GM19193 (cell line): ENCODE data around the gene RBMY1D.
"Not testable (repeated sequence)": the region's sequence is repeated elsewhere in the genome, so short reads cannot be mapped to it uniquely, and the experiment has no call there.

Experiments
- POLR2A ChIP-seq: IDR thresholded peaks from 4 replicates; pipeline ENCODE4 v1.6.1; 2011; ENCODE audit not compliant: insufficient read depth, insufficient read length; ENCODE audit errors: extremely low read depth

RBMY1D gene

DNA sequence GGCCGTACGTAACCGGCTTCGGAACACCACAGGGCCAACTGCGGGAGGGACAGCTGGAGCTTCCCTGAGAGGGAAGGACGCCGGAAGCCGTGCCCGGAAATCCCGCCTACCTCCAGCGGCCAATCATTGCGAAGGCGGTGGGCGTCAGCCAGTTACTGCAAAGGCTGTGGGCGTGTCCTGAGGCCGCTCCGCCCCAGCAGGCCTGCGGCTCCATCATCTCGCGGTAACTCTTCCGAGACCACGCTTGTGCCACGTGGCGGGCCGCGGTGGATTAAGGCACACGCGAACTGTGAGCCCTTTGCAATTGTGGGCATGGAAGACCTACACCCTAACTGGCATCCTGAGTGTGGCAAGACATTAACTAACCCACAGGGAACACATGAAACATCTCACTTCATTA is at the start of gene RBMY1D:
RBMY1D (minus strand) TSS at position 101 of the 400 bp plus-strand sequence. CDS start 2,013 bp downstream, outside the sequence.
- TF ChIP-seq POLR2A: not testable (repeated sequence)

GRCh38 chrY:21917932-21918331 is 23.6 kb upstream of the RBMY1D start, which contains the start of gene RBMY1E:
TSS of gene RBMY1E (minus strand) at chrY:21918032. CDS start at chrY:21916054, 1,978 bp downstream.
- TF ChIP-seq POLR2A: not testable (repeated sequence)

DNA sequence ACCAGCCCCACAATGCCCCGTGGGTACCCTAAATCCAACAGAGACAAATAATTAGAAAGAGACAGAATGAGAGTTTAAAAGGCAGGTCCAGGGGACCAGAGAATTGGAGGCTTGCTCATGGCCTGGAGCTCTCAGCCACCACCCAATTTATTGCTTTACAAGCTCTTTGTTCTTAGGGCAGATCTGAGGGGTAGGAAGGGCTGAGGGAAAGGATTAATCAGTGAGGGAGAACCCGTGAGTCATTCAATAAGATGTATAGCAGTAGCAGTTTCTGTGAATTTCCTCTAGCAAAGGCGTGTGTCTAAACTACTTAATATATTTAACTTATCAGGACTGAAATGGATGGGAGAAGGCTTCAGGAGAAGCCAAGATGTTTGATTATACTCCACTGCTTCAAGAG is 48.8 kb downstream of the RBMY1D start:
- no peak for TF ChIP-seq POLR2A

GRCh38 chrY:21842090-21842489 is 52.2 kb downstream of the RBMY1D start:
- no peak for TF ChIP-seq POLR2A

DNA sequence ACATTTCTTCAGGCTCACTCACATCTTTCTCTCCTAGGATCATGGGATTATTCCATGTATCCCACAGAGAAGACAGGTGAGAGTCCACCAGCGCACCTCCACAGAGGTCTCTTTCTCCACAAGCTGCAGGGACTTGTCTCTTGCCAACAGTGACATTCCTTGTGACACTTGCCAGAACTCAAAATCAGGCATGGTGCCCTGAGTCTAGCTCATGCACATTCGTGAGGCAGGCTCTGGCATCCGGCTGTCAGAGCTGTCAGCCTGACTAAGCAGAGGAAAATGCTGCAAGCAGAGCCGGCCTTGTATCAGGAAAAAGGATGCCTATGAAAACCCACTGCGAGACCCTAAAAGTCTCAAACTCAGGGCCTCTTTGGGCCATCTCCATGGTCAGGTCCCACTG is 54.8 kb downstream of the RBMY1D start:
- TF ChIP-seq POLR2A: no peak

DNA sequence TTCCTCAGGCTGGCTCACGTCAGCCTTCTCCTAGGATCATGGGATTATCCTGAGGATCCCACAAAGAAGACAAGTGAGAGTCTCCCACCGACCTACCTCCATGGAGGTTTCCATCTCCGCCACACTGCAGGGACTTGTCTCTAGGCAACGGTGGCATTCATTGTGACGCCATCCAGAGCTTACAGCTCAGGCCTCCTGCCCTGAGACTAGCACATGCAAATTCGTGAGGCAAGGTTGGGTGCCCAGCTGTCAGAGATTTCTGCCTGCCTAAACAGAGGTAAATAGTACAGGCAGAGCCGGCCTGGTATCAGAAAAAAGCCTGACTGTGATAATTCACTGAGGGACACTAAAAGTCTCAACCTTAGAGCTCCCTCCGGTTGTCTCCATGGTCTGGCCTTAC is 58.0 kb downstream of the RBMY1D start:
- no peak for TF ChIP-seq POLR2A

GRCh38 chrY:21835052-21835451 is 59.3 kb downstream of the RBMY1D start:
- TF ChIP-seq POLR2A: no peak
